GM23338 (cell line): ENCODE results near the gene TMEM94.

Experiments used
- CREB1 ChIP-seq: fragments of 250-450 bp; sonication (Bioruptor Pico); IDR thresholded peaks from 2 replicates; pipeline ENCODE4 v1.5.0; 2020; ENCODE audit warnings: low read depth, mild to moderate bottlenecking, moderate library complexity
- CTCF ChIP-seq, 2 experiments: fragments of 200-600 bp in 1 of 2; sonication (generic) in 1 of 2; conservative IDR thresholded peaks; 2 replicates each; pipeline versions ENCODE4 v1.5.1 to v1.6.1; 2016 to 2017; ENCODE audit warnings: antibody characterized with exemption in 2 of 2, low read depth in 2 of 2, mild to moderate bottlenecking in 2 of 2, moderate library complexity in 1 of 2
- ETS1 ChIP-seq: IDR thresholded peaks from 2 replicates; pipeline ENCODE4 v1.6.1; 2016; ENCODE audit warnings: antibody characterized with exemption
- EZH2 ChIP-seq: fragments of 200-600 bp; sonication (generic); IDR thresholded peaks from one replicate; pipeline ENCODE4 v1.8.0; 2017; ENCODE audit warnings: antibody characterized with exemption, mild to moderate bottlenecking, low read depth; ENCODE audit not compliant: unreplicated experiment
- EZH2phosphoT487 ChIP-seq: fragments of 200-600 bp; sonication (generic); IDR thresholded peaks from one replicate; pipeline ENCODE4 v1.8.1; 2018; ENCODE audit warnings: antibody characterized with exemption; ENCODE audit not compliant: unreplicated experiment
- JUNB ChIP-seq: IDR thresholded peaks from one replicate; pipeline ENCODE4 v1.6.1; 2016; ENCODE audit warnings: antibody characterized with exemption; ENCODE audit not compliant: unreplicated experiment
- POLR2AphosphoS5 ChIP-seq: IDR thresholded peaks from 2 replicates; pipeline ENCODE4 v1.6.1; 2016; ENCODE audit warnings: antibody characterized with exemption, low read depth
- REST ChIP-seq: IDR thresholded peaks from one replicate; pipeline ENCODE4 v1.6.1; 2018; ENCODE audit warnings: antibody characterized with exemption; ENCODE audit not compliant: unreplicated experiment

GRCh38 chr17:75490173-75490743 lies 33.8 kb downstream of the TMEM94 start:
- TF ChIP-seq CTCF (conservative IDR thresholded peaks at IDR 0.05; ENCODE audit: low read depth in 2 of 2) (no peak), EZH2phosphoT487 (no peak), REST (no peak), EZH2 (no peak), CREB1 (no peak), POLR2AphosphoS5 (no peak), JUNB (no peak), ETS1 (no peak)
